Mucosa of descending colon (tissue), 3 donors: ENCODE results near the gene CCSER1. TPM values are rescaled to one million over a fixed set of nuclear protein-coding genes. Genes with fewer than 3 reads are reported as not detected.

Experiments used
- ATAC-seq: fragments of 200-7000 bp; cut with Tn5 transposase; one replicate; pipeline ENCODE4 v1.9.1; 2020; ENCODE audit warnings: mild to moderate bottlenecking, moderate library complexity
- DNase-seq, 3 donors: peaks; one replicate each; pipeline ENCODE4 v3.0.0-alpha.2; 2020
- H3K36me3 ChIP-seq: fragments of 200-600 bp; one replicate; pipeline ENCODE4 v1.8.0; 2021; ENCODE audit warnings: low read depth, mild to moderate bottlenecking
- H3K4me1 ChIP-seq: fragments of 200-600 bp; one replicate; pipeline ENCODE4 v1.8.0; 2021; ENCODE audit warnings: low read depth, mild to moderate bottlenecking
- H3K4me3 ChIP-seq: fragments of 200-600 bp; one replicate; pipeline ENCODE4 v1.8.0; 2021; ENCODE audit warnings: mild to moderate bottlenecking
- H3K9me3 ChIP-seq: fragments of 200-600 bp; one replicate; pipeline ENCODE4 v1.8.0; 2021; ENCODE audit warnings: mild to moderate bottlenecking
- intact Hi-C, 2 donors: fragments of 100-400 bp; cut with DNase I in 1 of 2; cut with micrococcal nuclease in 1 of 2; formaldehyde crosslinking; loops; one replicate each; pipeline versions ENCODE4 v1.11.0 to v1.11.1; 2022; cut with DNase I, micrococcal nuclease
- total RNA-seq, 3 donors: library from RNA; stranded (reverse); fragmentation: NEBNext Ultra II Directional in 2 of 3; extraction: Animal tissue kit (Norgen Biotek cat#: 25700) in 2 of 3; gene quantifications; one replicate each; pipeline versions ENCODE4 v1.2.1 to v1.2.4, GENCODE V29; 2021 to 2023
- TF ChIP-seq, protein P1 (sequence below): fragments of 200-600 bp; IDR thresholded peaks from one replicate; pipeline ENCODE4 v1.8.0; 2022; ENCODE audit warnings: antibody characterized with exemption, mild to moderate bottlenecking
- donor health status: DM: no; HTN: no; CAD: no; lungs with moderate emphysema.
- donor health status: DM: no; HTN: no; CAD: no.
- donor health status: DM: no; HTN: yes; CAD: no.

Gene CCSER1
- total RNA-seq, 3 donors from 2014 or later = 11.1 to 32.4 (median 13.3) TPM

DNA sequence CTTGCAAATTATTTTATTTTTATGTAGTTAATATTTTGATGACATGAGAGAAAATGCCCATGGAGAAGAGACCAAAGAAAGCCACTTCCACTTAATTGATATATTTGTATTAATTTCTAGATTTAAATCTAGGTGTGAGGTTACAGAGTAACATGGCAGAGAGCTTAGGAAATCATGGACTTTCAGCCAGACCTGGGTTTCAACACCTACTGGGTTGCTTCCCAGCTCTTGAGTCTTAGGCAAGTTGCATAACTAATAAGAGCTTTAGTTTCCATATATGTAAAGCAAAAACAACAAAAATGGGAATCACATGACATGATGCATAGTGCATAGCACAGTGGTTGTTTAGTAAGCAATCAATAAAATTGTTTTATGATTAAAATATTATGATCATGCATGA is 413.3 kb downstream of the CCSER1 start:
- Histone ChIP-seq H3K4me1 (no peaks in the 10 kb centered on the region), H3K9me3 (no peaks in the 10 kb centered on the region), H3K4me3 (no peak overlapping the region), H3K36me3 (no peaks in the 10 kb centered on the region)
- TF ChIP-seq, protein P1, sequence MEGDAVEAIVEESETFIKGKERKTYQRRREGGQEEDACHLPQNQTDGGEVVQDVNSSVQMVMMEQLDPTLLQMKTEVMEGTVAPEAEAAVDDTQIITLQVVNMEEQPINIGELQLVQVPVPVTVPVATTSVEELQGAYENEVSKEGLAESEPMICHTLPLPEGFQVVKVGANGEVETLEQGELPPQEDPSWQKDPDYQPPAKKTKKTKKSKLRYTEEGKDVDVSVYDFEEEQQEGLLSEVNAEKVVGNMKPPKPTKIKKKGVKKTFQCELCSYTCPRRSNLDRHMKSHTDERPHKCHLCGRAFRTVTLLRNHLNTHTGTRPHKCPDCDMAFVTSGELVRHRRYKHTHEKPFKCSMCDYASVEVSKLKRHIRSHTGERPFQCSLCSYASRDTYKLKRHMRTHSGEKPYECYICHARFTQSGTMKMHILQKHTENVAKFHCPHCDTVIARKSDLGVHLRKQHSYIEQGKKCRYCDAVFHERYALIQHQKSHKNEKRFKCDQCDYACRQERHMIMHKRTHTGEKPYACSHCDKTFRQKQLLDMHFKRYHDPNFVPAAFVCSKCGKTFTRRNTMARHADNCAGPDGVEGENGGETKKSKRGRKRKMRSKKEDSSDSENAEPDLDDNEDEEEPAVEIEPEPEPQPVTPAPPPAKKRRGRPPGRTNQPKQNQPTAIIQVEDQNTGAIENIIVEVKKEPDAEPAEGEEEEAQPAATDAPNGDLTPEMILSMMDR = no peak
- ATAC-seq (no peak), DNase-seq (no peak)
- intact Hi-C loops = no loop called here

DNA sequence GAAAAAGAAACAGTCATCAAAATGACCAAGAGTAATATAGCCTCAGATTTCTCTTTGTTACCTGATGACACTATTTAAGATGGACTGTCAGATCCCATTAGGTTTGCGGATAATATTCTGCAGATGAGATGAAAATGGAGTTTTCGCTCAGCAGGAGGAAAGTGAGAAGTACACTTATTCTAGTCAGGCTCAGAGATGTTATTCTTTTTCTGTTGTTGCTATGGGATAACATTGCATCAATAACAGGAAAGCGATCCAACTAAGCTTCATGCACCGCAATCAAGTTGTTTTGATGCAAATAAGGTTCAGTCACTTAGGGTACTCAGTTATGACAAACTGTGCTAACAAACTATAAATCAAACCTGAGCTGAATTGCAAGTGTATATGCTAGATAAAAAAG is 415.0 kb downstream of the CCSER1 start:
- no peaks in the 10 kb centered on the region for H3K9me3 ChIP-seq
- H3K4me3 ChIP-seq = no peak overlapping the region
- no peak for DNase-seq
- no peaks in the 10 kb centered on the region for H3K4me1 ChIP-seq
- ATAC-seq = no peak
- intact Hi-C loops = no loop called here
- no peaks in the 10 kb centered on the region for H3K36me3 ChIP-seq
- TF ChIP-seq, protein P1 = no peak

DNA sequence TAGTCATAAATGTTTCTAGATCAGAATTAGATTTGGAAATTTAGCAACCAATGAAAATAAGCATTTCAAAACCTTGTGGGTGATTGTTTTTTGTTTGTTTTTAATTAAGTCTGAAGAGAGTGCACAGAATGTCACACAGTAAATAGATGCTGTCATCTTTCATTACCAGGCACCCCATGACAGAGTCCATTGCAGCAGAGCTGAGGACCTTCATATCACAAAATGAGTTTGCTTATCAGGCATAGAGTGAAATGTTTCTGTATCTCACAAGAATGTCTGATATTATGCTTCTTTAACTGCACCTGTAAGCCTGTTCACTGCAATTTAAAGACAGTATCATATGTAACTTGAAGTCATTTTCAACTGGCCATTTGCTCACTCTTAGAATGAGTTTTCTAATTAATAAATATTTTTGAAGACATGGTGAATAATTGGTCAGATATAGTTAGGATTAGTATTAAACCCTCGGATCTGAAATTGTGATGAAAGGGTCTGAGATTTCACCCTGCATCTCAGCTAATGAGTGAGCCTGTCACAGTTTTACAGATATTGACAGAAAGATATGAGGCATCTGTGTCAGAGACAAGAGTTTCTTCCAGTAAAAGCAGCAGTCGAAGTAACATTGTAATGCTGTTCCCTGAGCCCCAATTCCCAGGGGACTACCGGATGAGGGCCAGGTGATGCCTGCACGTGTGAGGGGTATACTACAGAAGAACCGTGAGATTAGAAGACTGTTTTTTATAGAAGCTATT is 416.4 kb downstream of the CCSER1 start:
- Histone ChIP-seq H3K36me3 (no peaks in the 10 kb centered on the region), H3K9me3 (no peaks in the 10 kb centered on the region), H3K4me1 (no peaks in the 10 kb centered on the region), H3K4me3 (no peak overlapping the region)
- intact Hi-C loops = no loop called here
- TF ChIP-seq, protein P1 = no peak
- ATAC-seq (no peak), DNase-seq (no peak)

DNA sequence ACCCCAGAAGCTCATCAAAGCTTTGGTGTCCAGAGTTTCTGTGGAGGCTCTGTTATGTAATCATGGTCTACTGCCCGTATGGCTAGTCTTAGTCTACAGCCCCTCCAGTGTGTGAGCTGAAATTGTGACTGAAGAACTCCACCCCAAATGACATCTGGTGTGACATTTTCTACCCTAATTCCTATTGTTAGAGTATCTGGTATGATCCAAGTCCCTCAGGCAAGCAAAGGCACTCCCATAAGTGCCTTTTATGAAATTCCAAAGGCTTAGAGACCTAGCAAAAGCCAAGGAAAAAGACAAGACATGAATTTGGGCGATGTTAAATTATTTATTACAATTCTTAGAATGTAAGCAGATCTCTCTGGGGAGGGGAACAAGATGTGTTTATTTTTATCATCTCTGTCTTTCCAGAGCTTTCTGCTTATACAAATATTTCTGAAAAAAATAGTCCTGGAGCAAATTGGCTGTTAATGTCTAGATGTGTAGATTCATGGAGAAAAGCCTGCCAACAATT is 417.4 kb downstream of the CCSER1 start:
- intact Hi-C loops = no loop called here
- ATAC-seq = no peak

DNA sequence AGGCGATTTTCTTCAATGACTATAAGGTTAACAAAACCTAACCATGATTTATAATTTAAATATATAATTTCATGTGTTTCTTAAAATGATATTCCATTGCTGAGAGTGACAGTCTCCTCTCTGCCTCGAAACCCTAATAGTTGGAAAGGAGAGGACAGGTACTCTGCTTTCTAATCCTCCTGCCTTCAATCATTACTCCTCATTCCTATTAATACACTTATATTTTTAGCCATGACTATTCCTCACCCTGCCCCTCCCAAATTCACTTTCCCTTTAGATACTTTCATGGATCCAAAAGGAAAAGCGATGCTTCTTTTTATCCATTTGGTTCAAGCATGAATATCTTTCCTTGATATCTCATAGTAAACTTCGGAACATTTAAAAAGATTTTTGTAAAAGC is 418.2 kb downstream of the CCSER1 start:
- DNase-seq (no peak), ATAC-seq (no peak)
- H3K36me3 ChIP-seq = no peaks in the 10 kb centered on the region
- no peaks in the 10 kb centered on the region for H3K9me3 ChIP-seq
- TF ChIP-seq, protein P1 = no peak
- intact Hi-C loops = no loop called here
- no peak overlapping the region for H3K4me3 ChIP-seq
- no peaks in the 10 kb centered on the region for H3K4me1 ChIP-seq

More for the DNA sequence above, 417.4 kb downstream of the CCSER1 start:
- H3K9me3 ChIP-seq = no peaks in the 10 kb centered on the region
- DNase-seq = no peak
- no peaks in the 10 kb centered on the region for H3K36me3 ChIP-seq
- TF ChIP-seq, protein P1 = no peak
- no peak overlapping the region for H3K4me3 ChIP-seq
- no peaks in the 10 kb centered on the region for H3K4me1 ChIP-seq
